Measurements from ENCODE around the gene ASMT.
"Not testable (repeated sequence)": the region's sequence is repeated elsewhere in the genome, so short reads cannot be mapped to it uniquely, and the experiment has no call there.

ASMT gene

GRCh38 chrX:1597345-1598020, 17.4 kb upstream of the ASMT start:
- no peak for DNase-seq (ENCODE audit: low read depth in 2 of 3, low spot score in 1 of 3)

- no peak for DNase-seq (ENCODE audit: low read depth in 2 of 3, low spot score in 1 of 3)
Observed at GRCh38 chrX:1598021-1598875, 16.6 kb upstream of the ASMT start.

GRCh38 chrX:1598876-1599790, 15.7 kb upstream of the ASMT start:
- DNase-seq (ENCODE audit: low read depth in 2 of 3, low spot score in 1 of 3), result no peak

GRCh38 chrX:1599791-1600405, 15.0 kb upstream of the ASMT start:
- DNase-seq (ENCODE audit: low read depth in 2 of 3, low spot score in 1 of 3), result no peak

DNA sequence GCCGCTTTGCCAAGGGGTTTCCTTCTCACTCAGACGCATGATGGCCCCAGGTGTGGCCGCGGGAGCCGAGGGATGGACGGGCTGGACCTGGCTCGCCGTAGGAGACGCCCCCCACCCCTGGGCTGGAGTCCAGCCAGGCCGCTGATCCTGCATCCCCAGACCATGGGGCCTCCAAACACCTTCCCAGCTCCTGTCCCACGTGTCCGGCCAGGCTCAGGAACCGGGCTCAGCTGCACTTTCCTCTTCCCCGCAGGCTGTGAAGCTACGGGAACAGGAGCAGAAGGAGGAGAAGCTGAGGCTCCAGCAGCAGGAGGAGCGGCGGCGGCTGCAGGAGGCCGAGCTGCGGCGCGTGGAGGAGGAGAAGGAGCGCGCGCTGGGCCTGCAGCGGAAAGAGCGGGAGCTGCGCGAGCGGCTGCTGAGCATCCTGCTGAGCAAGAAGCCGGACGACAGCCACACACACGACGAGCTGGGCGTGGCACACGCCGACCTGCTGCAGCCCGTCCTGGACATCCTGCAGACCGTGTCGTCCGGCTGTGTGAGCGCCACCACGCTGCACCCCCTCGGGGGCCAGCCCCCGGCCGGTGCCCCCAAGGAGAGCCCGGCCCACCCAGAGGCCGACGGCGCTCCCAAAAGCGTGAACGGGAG, 14.3 kb upstream of the ASMT start:
- no peak for DNase-seq (ENCODE audit: low read depth in 2 of 3, low spot score in 1 of 3)

DNA sequence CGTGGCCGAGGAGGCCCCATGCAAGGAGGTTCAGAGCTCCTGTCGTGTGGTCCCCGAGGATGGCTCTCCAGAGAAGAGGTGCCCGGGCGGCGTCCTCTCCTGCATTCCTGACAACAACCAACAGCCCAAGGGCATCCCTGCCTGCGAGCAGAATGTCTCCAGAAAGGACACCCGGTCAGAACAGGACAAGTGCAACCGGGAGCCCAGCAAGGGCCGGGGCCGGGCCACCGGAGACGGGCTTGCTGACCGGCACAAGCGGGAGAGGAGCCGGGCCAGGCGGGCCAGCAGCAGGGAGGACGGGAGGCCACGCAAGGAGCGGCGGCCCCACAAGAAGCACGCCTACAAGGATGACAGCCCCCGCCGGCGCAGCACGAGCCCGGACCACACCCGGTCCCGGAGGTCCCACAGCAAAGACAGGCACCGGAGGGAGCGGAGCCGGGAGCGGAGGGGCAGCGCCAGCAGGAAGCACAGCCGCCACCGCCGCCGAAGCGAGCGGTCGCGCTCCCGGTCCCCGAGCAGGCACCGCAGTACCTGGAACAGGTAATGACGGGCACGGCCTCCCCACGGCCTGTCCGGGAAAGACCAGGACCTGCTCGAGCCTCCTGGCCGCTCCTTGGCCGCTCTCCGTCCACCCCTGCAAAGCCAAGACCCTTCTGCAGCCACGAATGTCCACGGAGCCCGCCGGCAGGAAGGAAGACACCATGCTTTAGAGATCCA, 13.7 kb upstream of the ASMT start:
- no peak for DNase-seq (ENCODE audit: low read depth in 2 of 3, low spot score in 1 of 3)

DNA sequence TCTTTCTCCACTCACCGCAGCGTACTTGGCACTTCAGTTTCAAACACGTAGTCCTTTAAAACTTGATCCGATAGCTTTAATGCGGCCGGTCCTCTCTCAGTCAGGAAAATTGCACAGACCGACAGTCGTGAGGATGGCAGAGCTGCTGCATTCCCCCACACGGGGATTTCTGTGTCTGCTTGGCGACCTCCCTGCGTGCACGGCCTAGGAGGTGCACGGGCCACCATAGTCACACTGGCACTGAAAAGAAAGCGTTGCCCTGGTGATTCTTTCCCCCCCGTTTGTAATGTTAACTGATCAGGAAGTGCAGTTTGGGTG, 13.1 kb upstream of the ASMT start:
- DNase-seq (ENCODE audit: low read depth in 2 of 3, low spot score in 1 of 3), result no peak

GRCh38 chrX:1602299-1602698, 12.6 kb upstream of the ASMT start:
- DNase-seq (ENCODE audit: low read depth in 2 of 3, low spot score in 1 of 3), result no peak

GRCh38 chrX:1606496-1606895, 8.4 kb upstream of the ASMT start:
- DNase-seq (ENCODE audit: low read depth in 2 of 3, low spot score in 1 of 3), result no peak

GRCh38 chrX:1609311-1609710, 5.5 kb upstream of the ASMT start:
- DNase-seq (ENCODE audit: low read depth in 2 of 3, low spot score in 1 of 3), result no peak

GRCh38 chrX:1609762-1610161, 5.1 kb upstream of the ASMT start:
- DNase-seq (ENCODE audit: low read depth in 2 of 3, low spot score in 1 of 3), result no peak

DNA sequence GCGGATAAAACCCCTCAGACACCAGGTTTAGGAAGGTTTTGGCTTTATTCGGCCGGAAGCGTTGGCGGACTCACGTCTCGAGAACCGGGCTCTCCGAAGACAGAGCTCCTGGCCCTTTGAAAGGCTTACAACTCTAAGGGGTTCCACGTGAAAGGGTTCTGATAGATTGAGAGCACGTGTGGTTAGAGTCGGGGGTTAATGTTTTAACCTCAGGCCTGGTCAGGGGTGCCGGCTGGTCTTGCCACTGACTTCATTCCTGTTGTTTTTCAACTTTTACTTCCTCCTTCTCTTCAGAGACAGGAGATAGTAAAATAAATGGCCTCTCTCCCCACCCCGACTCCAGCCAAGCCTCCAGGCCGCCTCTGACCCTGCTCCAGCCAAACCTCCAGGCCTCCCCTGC, 4.7 kb upstream of the ASMT start:
- DNase-seq (ENCODE audit: low read depth in 2 of 3, low spot score in 1 of 3), result no peak

DNA sequence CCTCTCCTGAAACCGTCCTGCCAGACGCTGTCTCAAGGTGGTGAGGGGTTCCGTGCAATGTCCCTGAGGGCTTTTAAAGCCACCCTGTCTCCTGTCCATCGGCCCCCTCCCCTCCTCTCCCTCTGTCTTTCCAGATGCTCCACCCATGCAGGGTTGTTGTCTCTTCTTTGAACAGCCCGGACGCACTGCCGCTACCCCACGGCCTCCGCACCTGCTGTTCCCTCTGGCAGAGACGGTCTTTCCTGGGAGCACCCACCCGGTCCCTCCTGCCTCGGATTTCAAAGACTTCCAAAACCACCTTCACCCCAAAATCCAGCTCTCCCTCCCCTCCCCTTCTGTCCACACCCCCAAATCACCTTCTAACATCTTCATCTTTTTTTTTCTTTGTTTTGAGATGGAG, 4.1 kb upstream of the ASMT start:
- DNase-seq (ENCODE audit: low read depth in 2 of 3, low spot score in 1 of 3), result no peak

DNA sequence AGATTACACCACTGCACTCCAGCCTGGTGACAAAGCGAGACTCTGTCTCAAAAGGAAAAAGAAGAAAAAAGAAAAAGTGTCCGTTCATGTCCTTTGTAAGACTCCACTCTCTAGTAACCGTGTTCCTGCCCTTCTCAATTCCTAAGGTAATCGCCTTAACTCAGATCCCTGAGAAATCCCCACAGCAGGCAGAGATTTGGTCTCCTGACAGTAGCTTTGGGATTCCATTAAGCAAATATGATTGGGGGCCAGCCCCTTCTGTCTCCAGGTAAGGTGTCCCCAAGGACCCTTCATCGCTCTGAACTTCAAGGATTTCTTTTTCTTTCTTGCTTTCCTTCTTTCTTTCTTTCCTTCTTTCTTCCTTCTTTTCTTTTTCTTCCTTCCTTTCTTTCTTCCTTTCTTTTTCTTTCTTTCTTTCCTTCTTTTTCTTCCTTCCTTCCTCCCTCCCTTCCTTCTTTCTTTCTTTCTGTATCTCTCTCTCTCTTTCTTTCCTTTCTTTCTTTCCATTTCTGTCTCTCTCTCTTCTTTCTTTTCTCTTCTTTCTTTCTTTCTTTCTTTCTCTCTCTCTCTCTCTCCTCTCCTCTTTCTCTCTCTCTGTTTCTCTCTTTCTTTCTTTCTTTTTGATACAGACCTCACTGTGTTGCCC, 2.1 kb upstream of the ASMT start:
- DNase-seq (ENCODE audit: low read depth in 2 of 3, low spot score in 1 of 3), result no peak

- DNase-seq (ENCODE audit: low read depth in 2 of 3, low spot score in 1 of 3), result no peak
Observed at GRCh38 chrX:1618689-1619088, 3.8 kb downstream of the ASMT start.

- no peak for DNase-seq (ENCODE audit: low read depth in 2 of 3, low spot score in 1 of 3)
Observed at GRCh38 chrX:1623691-1624090, 8.8 kb downstream of the ASMT start.

DNA sequence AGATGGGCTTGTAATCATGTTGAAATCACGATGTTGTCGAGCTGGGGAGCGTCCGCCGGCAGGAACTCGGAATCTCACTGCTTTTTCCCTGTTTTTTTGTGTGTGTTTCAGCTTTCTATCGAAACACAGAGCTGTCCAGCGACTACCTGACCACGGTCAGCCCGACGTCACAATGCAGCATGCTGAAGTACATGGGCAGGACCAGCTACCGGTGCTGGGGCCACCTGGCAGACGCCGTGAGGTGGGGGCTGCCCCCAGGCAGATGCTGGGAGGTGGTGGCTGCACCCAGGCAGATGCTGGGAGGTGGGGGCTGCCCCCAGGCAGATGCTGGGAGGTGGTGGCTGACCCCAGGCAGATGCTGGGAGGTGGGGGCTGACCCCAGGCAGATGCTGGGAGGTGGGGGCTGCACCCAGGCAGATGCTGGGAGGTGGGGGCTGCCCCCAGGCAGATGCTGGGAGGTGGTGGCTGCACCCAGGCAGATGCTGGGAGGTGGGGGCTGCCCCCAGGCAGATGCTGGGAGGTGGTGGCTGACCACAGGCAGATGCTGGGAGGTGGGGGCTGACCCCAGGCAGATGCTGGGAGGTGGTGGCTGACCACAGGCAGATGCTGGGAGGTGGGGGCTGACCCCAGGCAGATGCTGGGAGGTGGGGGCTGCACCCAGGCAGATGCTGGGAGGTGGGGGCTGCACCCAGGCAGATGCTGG, 9.4 kb downstream of the ASMT start:
- DNase-seq (ENCODE audit: low read depth in 2 of 3, low spot score in 1 of 3), result not testable (repeated sequence)

DNA sequence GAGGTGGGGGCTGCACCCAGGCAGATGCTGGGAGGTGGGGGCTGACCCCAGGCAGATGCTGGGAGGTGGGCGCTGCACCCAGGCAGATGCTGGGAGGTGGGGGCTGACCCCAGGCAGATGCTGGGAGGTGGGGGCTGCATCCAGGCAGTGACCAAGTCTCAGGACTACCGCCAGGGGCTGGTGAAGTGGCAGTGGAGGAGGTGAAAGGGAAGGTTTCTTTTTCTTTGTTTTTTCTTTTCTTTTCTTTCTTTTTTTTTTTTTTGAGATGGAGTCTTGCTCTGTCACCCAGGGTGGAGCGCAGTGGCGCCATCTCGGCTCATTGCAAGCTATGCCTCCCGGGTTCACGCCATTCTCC, 10.0 kb downstream of the ASMT start:
- DNase-seq (ENCODE audit: low read depth in 2 of 3, low spot score in 1 of 3), result not testable (repeated sequence)

- DNase-seq (ENCODE audit: low read depth in 2 of 3, low spot score in 1 of 3), result no peak
Observed at GRCh38 chrX:1629244-1629643, 14.4 kb downstream of the ASMT start.
